Neural crest cell (in vitro differentiated cells): ENCODE measurements around the gene ATP6AP2. TPM values are rescaled to one million over a fixed set of nuclear protein-coding genes. Genes with fewer than 3 reads are reported as not detected.

Experiments
- DNase-seq: peaks from one replicate; pipeline ENCODE4 v3.0.0; 2021; ENCODE audit warnings: low read depth, mixed read lengths, low spot score
- H3K27ac Mint-ChIP-seq: one replicate; pipeline ENCODE4 v1.8.0; 2021; ENCODE audit warnings: mild to moderate bottlenecking, mixed read lengths; ENCODE audit not compliant: unreplicated experiment
- H3K27me3 Mint-ChIP-seq: 2 replicates; pipeline ENCODE4 v1.8.0; 2021; ENCODE audit warnings: low read depth, mild to moderate bottlenecking, mixed read lengths
- H3K36me3 Mint-ChIP-seq: 2 replicates; pipeline ENCODE4 v1.8.0; 2021; ENCODE audit warnings: low read depth, mild to moderate bottlenecking, mixed read lengths
- H3K4me1 Mint-ChIP-seq: 2 replicates; pipeline ENCODE4 v1.8.0; 2021; ENCODE audit warnings: mixed read lengths
- H3K4me3 Mint-ChIP-seq: one replicate; pipeline ENCODE4 v1.8.0; 2021; ENCODE audit warnings: mild to moderate bottlenecking, mixed read lengths
- H3K9me3 Mint-ChIP-seq: 2 replicates; pipeline ENCODE4 v1.8.0; 2021; ENCODE audit warnings: mixed read lengths
- total RNA-seq: library from RNA; stranded (reverse); gene quantifications from 2 replicates; pipeline ENCODE4 v1.2.1, GENCODE V29; 2021
- TF ChIP-seq, protein P1 (sequence below): fragments of 200-600 bp; sonication (generic); conservative IDR thresholded peaks from 2 replicates; pipeline ENCODE4 v1.5.0; 2021; ENCODE audit warnings: antibody characterized with exemption, mild to moderate bottlenecking

The ATP6AP2 gene
- total RNA-seq, 1 donor from 2014 or later, result 46.7 TPM

GRCh38 chrX:40622479-40623138 is 41.8 kb downstream of the ATP6AP2 start:
- no peak for DNase-seq

DNA sequence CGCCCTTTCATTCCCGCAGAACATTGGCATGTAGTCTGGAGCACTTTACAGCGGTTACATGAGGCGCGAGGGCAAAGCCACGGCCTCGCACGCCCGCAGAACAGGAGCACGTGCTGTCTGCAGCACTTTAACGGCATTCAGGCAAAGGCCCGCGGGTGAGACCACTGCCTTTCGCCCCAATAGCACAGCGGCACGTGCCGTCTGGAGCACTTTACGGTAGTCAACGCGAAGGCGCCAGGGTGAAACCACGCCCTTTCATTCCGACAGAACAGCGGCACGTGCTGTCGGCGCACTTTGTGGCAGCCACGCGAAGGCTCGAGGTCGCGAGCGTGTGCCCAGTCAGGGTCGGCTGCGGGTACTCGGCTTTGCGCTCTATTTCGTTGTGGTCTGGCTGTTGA is 42.4 kb downstream of the ATP6AP2 start, which contains the start of gene MPC1L:
MPC1L (plus strand) TSS at position 290 of the 398 bp plus-strand sequence. CDS start 138 bp downstream, outside the sequence.
- H3K27me3 Mint-ChIP-seq, result no peaks in the 10 kb centered on the region
- H3K27ac Mint-ChIP-seq, result no peak within 1 kb of the TSS
- TF ChIP-seq, protein P1, sequence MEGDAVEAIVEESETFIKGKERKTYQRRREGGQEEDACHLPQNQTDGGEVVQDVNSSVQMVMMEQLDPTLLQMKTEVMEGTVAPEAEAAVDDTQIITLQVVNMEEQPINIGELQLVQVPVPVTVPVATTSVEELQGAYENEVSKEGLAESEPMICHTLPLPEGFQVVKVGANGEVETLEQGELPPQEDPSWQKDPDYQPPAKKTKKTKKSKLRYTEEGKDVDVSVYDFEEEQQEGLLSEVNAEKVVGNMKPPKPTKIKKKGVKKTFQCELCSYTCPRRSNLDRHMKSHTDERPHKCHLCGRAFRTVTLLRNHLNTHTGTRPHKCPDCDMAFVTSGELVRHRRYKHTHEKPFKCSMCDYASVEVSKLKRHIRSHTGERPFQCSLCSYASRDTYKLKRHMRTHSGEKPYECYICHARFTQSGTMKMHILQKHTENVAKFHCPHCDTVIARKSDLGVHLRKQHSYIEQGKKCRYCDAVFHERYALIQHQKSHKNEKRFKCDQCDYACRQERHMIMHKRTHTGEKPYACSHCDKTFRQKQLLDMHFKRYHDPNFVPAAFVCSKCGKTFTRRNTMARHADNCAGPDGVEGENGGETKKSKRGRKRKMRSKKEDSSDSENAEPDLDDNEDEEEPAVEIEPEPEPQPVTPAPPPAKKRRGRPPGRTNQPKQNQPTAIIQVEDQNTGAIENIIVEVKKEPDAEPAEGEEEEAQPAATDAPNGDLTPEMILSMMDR, result no peak
- H3K4me1 Mint-ChIP-seq, result no peaks in the 10 kb centered on the region
- DNase-seq, result no peak
- H3K36me3 Mint-ChIP-seq, result peaks cover 6% of the 10 kb centered on the region
- H3K4me3 Mint-ChIP-seq, result no peak within 1 kb of the TSS
- peaks cover 3% of the 10 kb centered on the region for H3K9me3 Mint-ChIP-seq

More at GRCh38 chrX:40622479-40623138, 41.8 kb downstream of the ATP6AP2 start:
- no peaks in the 10 kb centered on the region for H3K4me1 Mint-ChIP-seq
- peaks cover 7% of the 10 kb centered on the region for H3K9me3 Mint-ChIP-seq
- TF ChIP-seq, protein P1, result no peak
- H3K27me3 Mint-ChIP-seq, result no peaks in the 10 kb centered on the region
- H3K4me3 Mint-ChIP-seq, result no peak overlapping the region
- H3K36me3 Mint-ChIP-seq, result peaks cover 6% of the 10 kb centered on the region
- H3K27ac Mint-ChIP-seq, result no peak overlapping the region

DNA sequence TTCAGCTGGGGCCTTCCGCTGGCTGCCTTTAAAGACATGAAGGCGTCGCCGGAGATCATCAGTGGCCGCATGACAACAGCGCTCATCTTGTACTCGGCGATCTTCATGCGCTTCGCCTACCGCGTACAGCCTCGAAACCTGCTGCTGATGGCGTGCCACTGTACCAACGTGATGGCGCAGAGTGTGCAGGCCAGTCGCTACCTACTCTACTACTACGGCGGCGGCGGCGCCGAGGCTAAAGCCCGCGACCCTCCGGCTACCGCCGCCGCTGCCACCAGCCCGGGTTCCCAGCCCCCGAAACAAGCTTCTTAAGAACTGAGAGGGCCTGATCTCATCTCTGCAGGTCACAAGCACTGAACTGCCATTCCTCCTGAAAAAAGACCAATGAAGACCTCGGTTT is 42.9 kb downstream of the ATP6AP2 start:
- Mint-ChIP-seq H3K36me3 (peaks cover 9% of the 10 kb centered on the region), H3K4me1 (no peaks in the 10 kb centered on the region), H3K27me3 (no peaks in the 10 kb centered on the region), H3K27ac (no peak overlapping the region), H3K9me3 (peaks cover 3% of the 10 kb centered on the region), H3K4me3 (no peak overlapping the region)
- no peak for DNase-seq
- TF ChIP-seq, protein P1, result no peak

DNA sequence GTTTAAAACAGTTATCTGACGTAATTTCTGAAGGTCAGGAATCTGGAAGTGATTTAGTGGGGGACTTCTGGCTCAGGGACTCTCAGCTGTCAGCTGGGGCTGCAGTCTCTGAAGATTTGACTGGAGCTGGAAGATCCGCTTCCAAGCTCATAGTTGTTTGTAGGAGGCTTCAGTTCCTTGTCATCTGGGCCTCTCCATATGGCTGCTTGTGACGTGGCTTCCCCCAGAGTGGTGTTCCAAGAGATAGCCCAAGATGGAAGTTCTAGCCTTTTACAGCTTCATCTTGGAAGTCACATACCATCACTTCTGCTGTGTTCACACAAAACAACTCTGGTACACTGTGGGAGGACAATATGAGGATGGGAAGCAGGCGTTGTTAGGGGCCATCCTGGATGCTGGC is 44.5 kb downstream of the ATP6AP2 start:
- no peak overlapping the region for H3K4me3 Mint-ChIP-seq
- H3K27me3 Mint-ChIP-seq, result no peaks in the 10 kb centered on the region
- no peak overlapping the region for H3K27ac Mint-ChIP-seq
- no peak for DNase-seq
- peaks cover 9% of the 10 kb centered on the region for H3K36me3 Mint-ChIP-seq
- H3K9me3 Mint-ChIP-seq, result peaks cover 3% of the 10 kb centered on the region
- H3K4me1 Mint-ChIP-seq, result no peaks in the 10 kb centered on the region
- TF ChIP-seq, protein P1, result no peak

DNA sequence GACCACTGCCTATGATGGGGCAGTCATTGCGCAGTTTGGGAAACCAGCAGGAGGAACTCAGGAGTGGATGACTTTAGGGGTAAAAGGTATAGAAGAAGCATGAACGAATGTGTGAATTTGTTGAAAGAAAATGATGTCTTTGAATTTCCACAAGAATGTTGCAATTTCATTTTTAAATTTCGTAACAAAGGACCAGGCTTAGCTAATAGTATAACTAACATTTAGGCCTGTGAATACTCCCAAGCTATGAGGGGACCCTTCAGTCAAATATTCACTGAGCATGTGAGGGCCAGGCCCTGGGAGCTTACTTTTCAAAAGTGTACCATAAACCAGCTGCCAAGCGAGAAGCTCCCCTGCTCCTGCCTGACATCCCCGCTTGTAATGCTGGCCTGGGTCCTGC is 47.7 kb downstream of the ATP6AP2 start:
- no peak overlapping the region for H3K4me3 Mint-ChIP-seq
- H3K36me3 Mint-ChIP-seq, result peaks cover 13% of the 10 kb centered on the region
- TF ChIP-seq, protein P1, result no peak
- no peaks in the 10 kb centered on the region for H3K27me3 Mint-ChIP-seq
- DNase-seq, result no peak
- no peaks in the 10 kb centered on the region for H3K4me1 Mint-ChIP-seq
- no peak overlapping the region for H3K27ac Mint-ChIP-seq
- peaks cover 3% of the 10 kb centered on the region for H3K9me3 Mint-ChIP-seq
